CD4-positive, alpha-beta T cell (primary cell): ENCODE measurements around the gene DARS1. TPM values are rescaled to one million over a fixed set of nuclear protein-coding genes. Genes with fewer than 3 reads are reported as not detected.

Experiments used
- ATAC-seq: fragments of 200-7000 bp; cut with Tn5 transposase; one replicate; pipeline ENCODE4 v1.10.0; 2022; ENCODE audit warnings: mild to moderate bottlenecking; ENCODE audit not compliant: poor library complexity
- CTCF ChIA-PET: fragments of 350-600 bp; sonication (Branson Sonifier 250); formaldehyde crosslinking; loops from one replicate; lab custom pipeline; 2021; ENCODE audit warnings: antibody characterized with exemption, inconsistent platforms; lab: Charles Lee
- POLR2A ChIA-PET: fragments of 350-600 bp; sonication (Branson Sonifier 250); formaldehyde crosslinking; loops from one replicate; lab custom pipeline; 2021; ENCODE audit warnings: antibody characterized with exemption, inconsistent platforms; lab: Charles Lee
- DNase-seq, 14 experiments: peaks; one replicate each; pipeline ENCODE4 v3.0.0-alpha.2; 2013 to 2020; ENCODE audit warnings: mixed read lengths in 2 of 14
- H3K27ac ChIP-seq, 2 donors: one replicate each; pipeline versions ENCODE4 v1.5.1 to v1.7.0; 2013; ENCODE audit warnings: low read length in 2 of 2, low read depth in 1 of 2, mild to moderate bottlenecking in 1 of 2
- H3K27me3 ChIP-seq, 2 experiments: 1 replicate in 1 of 2; 2 replicates in 1 of 2; pipeline versions ENCODE4 v1.6.1 to v1.7.0; 2013; ENCODE audit warnings: low read length in 2 of 2, control low read depth in 1 of 2, mild to moderate bottlenecking in 1 of 2, moderate library complexity in 1 of 2; ENCODE audit not compliant: insufficient read depth in 2 of 2, control insufficient read depth in 1 of 2
- H3K36me3 ChIP-seq: one replicate; pipeline ENCODE4 v1.6.1; 2013; ENCODE audit warnings: low read length, control low read depth; ENCODE audit not compliant: insufficient read depth
- H3K4me1 ChIP-seq: one replicate; pipeline ENCODE4 v1.6.1; 2013; ENCODE audit warnings: low read length, control low read depth; ENCODE audit not compliant: insufficient read depth
- H3K4me3 ChIP-seq: one replicate; pipeline ENCODE4 v1.5.1; 2013; ENCODE audit warnings: mild to moderate bottlenecking, low read length, moderate library complexity
- H3K9me3 ChIP-seq, 2 experiments: 1 replicate in 1 of 2; 2 replicates in 1 of 2; pipeline versions ENCODE4 v1.6.1 to v1.7.0; 2013; ENCODE audit warnings: low read length in 2 of 2, mild to moderate bottlenecking in 2 of 2, control low read depth in 1 of 2, moderate library complexity in 1 of 2; ENCODE audit not compliant: control insufficient read depth in 1 of 2, insufficient read depth in 1 of 2
- H3K27ac Mint-ChIP-seq: one replicate; pipeline ENCODE4 v1.8.0; 2020; ENCODE audit warnings: mixed read lengths
- H3K27me3 Mint-ChIP-seq: one replicate; pipeline ENCODE4 v1.8.0; 2021; ENCODE audit warnings: mixed read lengths
- H3K36me3 Mint-ChIP-seq: one replicate; pipeline ENCODE4 v1.8.0; 2021; ENCODE audit warnings: low read depth, mixed read lengths
- H3K4me1 Mint-ChIP-seq: one replicate; pipeline ENCODE4 v1.8.0; 2021; ENCODE audit warnings: low read depth, mixed read lengths
- H3K4me3 Mint-ChIP-seq: one replicate; pipeline ENCODE4 v1.8.0; 2020; ENCODE audit warnings: mild to moderate bottlenecking, mixed read lengths
- H3K9me3 Mint-ChIP-seq: one replicate; pipeline ENCODE4 v1.8.0; 2020; ENCODE audit warnings: mixed read lengths
- CTCF ChIP-seq: fragments of 200-600 bp; IDR thresholded peaks from one replicate; pipeline ENCODE4 v1.8.0; 2022; ENCODE audit warnings: antibody characterized with exemption, mild to moderate bottlenecking
- intact Hi-C, 2 experiments: fragments of 100-400 bp; cut with DNase I in 1 of 2; cut with micrococcal nuclease in 1 of 2; formaldehyde crosslinking; loops; one replicate each; pipeline versions ENCODE4 v1.15.1 to v1.9.0; 2023 to 2025; cut with DNase I, micrococcal nuclease
- total RNA-seq, 174 experiments: library from RNA in 2 of 174; stranded (reverse) in 2 of 174; gene quantifications; one replicate each; pipeline ENCODE4 v1.2.3 and lab custom pipeline; 2021 to 2026

Gene DARS1
- total RNA-seq, 2 experiments from 2014 or later: 38.2 to 41.7 TPM

DNA sequence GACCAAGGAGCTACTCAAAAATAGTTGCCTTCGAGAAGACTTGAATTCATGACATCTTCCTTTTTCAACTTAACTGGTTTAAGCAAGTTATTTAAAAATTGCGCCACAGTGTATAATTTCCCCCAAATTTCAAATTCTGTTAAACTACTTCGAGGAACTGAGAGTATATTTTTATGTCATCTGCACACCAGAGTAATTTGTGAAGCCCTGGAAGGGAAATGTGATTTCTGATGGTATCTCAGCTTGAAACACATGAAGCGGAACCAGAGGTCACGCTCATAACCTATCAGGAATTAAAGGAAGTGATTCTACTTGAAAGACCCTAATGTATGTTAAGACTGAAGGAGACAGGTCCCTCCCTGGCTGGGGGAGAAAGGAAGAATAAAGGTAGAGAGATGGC lies 33.9 kb upstream of the DARS1 start:
- no peak for ATAC-seq
- no peaks in the 10 kb centered on the region for H3K27me3 Mint-ChIP-seq
- no peaks in the 10 kb centered on the region for H3K36me3 Mint-ChIP-seq
- intact Hi-C loops: no loop called here
- H3K27ac ChIP-seq: peak overlapping the region in 1 of 2 donors; percentile 16
- peaks cover 9% of the 10 kb centered on the region for H3K4me1 Mint-ChIP-seq
- no peak overlapping the region for H3K27ac Mint-ChIP-seq
- H3K4me1 ChIP-seq: no peaks in the 10 kb centered on the region
- no peaks in the 10 kb centered on the region for H3K9me3 ChIP-seq
- no peaks in the 10 kb centered on the region for H3K36me3 ChIP-seq
- ChIA-PET POLR2A (no interaction called here), CTCF (no interaction called here)
- no peaks in the 10 kb centered on the region for H3K27me3 ChIP-seq
- DNase-seq: peak in 2 of 14 experiments; percentile 26 to 32
- TF ChIP-seq CTCF: no peak
- H3K9me3 Mint-ChIP-seq: no peaks in the 10 kb centered on the region
- H3K4me3 ChIP-seq: no peak overlapping the region
- H3K4me3 Mint-ChIP-seq: no peak overlapping the region

GRCh38 chr2:136017786-136018185 lies 32.4 kb upstream of the DARS1 start:
- DNase-seq (no peak), ATAC-seq (no peak)
- Histone ChIP-seq H3K27ac (no peak overlapping the region), H3K9me3 (no peaks in the 10 kb centered on the region), H3K36me3 (no peaks in the 10 kb centered on the region), H3K27me3 (no peaks in the 10 kb centered on the region), H3K4me1 (peaks cover 7% of the 10 kb centered on the region), H3K4me3 (no peak overlapping the region)
- intact Hi-C loops: no loop called here
- Mint-ChIP-seq H3K36me3 (no peaks in the 10 kb centered on the region), H3K27me3 (no peaks in the 10 kb centered on the region), H3K4me3 (no peak overlapping the region), H3K4me1 (peaks cover 14% of the 10 kb centered on the region), H3K9me3 (no peaks in the 10 kb centered on the region), H3K27ac (no peak overlapping the region)
- CTCF ChIA-PET: interaction anchor here (1.6 kb wide), 1 partner anchor 367 kb away, joined by 3 read pairs; no protein-coding TSS in a partner anchor
- POLR2A ChIA-PET: interaction anchor here (0.7 kb wide), 1 partner anchor 59 kb away, joined by 3 read pairs; no protein-coding TSS in a partner anchor
- no peak for TF ChIP-seq CTCF

DNA sequence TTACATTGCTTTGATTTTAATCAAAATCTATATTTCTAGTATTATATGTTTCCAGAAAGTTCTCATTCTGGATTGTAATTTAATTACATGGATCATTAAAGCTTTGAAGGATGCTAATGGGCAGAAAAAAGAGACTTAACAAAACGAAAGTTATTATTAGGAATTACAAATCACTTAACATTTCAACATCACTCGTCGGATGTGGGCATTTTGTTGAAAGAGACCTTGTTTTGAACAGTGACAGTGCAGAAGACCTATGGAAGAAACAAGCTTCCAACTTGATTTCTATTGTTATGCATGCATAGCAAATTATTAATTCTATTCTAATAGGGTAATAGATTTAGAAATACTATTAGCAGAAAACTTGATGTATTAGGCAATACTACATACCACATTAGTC lies 31.4 kb upstream of the DARS1 start:
- H3K36me3 Mint-ChIP-seq: no peaks in the 10 kb centered on the region
- CTCF ChIA-PET: interaction anchor here (1.6 kb wide), 1 partner anchor 368 kb away, joined by 3 read pairs; no protein-coding TSS in a partner anchor
- H3K27me3 ChIP-seq: no peaks in the 10 kb centered on the region

More for the DNA sequence above, 31.4 kb upstream of the DARS1 start:
- Histone ChIP-seq H3K4me3 (no peak overlapping the region), H3K36me3 (no peaks in the 10 kb centered on the region), H3K27ac (no peak overlapping the region), H3K9me3 (no peaks in the 10 kb centered on the region), H3K4me1 (peaks cover 7% of the 10 kb centered on the region)
- no peak for ATAC-seq
- Mint-ChIP-seq H3K27ac (no peak overlapping the region), H3K9me3 (no peaks in the 10 kb centered on the region), H3K4me3 (no peak overlapping the region), H3K4me1 (peaks cover 14% of the 10 kb centered on the region), H3K27me3 (no peaks in the 10 kb centered on the region)
- no peak for DNase-seq
- POLR2A ChIA-PET: interaction anchor here (1.1 kb wide), 1 partner anchor 311 kb away, joined by 3 read pairs; no protein-coding TSS in a partner anchor
- intact Hi-C loops: no loop called here
- no peak for TF ChIP-seq CTCF
